Loucy (cell line): Measurements from ENCODE around the gene AKTIP.

ENCODE experiments used
- CTCF ChIP-seq: fragments of 200-600 bp; sonication (generic); conservative IDR thresholded peaks from 2 replicates; pipeline ENCODE4 v1.5.1; 2014; ENCODE audit warnings: mild to moderate bottlenecking, antibody characterized with exemption, low read length
- EZH2phosphoT487 ChIP-seq: fragments of 200-600 bp; IDR thresholded peaks from 2 replicates; pipeline ENCODE4 v1.6.1; 2018; ENCODE audit warnings: antibody characterized with exemption, mild to moderate bottlenecking, moderate library complexity, borderline replicate concordance

GRCh38 chr16:53515811-53516210, 12.8 kb upstream of the AKTIP start:
- TF ChIP-seq CTCF (no peak), EZH2phosphoT487 (no peak)
